Fibroblast of lung (primary cell): ENCODE results near the gene IGDCC3. TPM values are rescaled to one million over a fixed set of nuclear protein-coding genes. Genes with fewer than 3 reads are reported as not detected.

Source experiments
- DNase-seq, 2 donors: peaks; one replicate each; pipeline versions ENCODE4 v3.0.0 to v3.0.0-alpha.2; 2010; ENCODE audit warnings: low read depth in 2 of 2
- H2AFZ ChIP-seq: 2 replicates; pipeline ENCODE4 v1.5.1; 2012; ENCODE audit warnings: low read length, control low read depth, inconsistent platforms
- H3K27ac ChIP-seq: 2 replicates; pipeline ENCODE4 v1.5.1; 2011; ENCODE audit warnings: low read length, control low read depth; ENCODE audit not compliant: insufficient read depth
- H3K27me3 ChIP-seq: 2 replicates; pipeline ENCODE4 v1.5.1; 2011; ENCODE audit warnings: mild to moderate bottlenecking, low read length; ENCODE audit not compliant: control insufficient read depth, insufficient read depth
- H3K36me3 ChIP-seq: 2 replicates; pipeline ENCODE4 v1.5.1; 2011; ENCODE audit warnings: low read length; ENCODE audit not compliant: control insufficient read depth, insufficient read depth
- H3K4me1 ChIP-seq: 2 replicates; pipeline ENCODE4 v1.5.1; 2011; ENCODE audit warnings: low read length; ENCODE audit not compliant: control insufficient read depth, insufficient read depth; ENCODE audit errors: extremely low read depth
- H3K4me2 ChIP-seq: 2 replicates; pipeline ENCODE4 v1.5.1; 2011; ENCODE audit warnings: low read length, control low read depth; ENCODE audit not compliant: insufficient read depth; ENCODE audit errors: extremely low read depth
- H3K4me3 ChIP-seq, 4 experiments: fragments of 200-600 bp in 1 of 4; sonication (generic) in 1 of 4; replicated peaks in 1 of 4; 2 replicates each; pipeline ENCODE4 v1.5.1; 2011 to 2016; ENCODE audit warnings: low read length in 4 of 4, low read depth in 3 of 4, mild to moderate bottlenecking in 3 of 4, control low read depth in 2 of 4, inconsistent platforms in 1 of 4, mixed read lengths in 1 of 4; ENCODE audit not compliant: insufficient read depth in 1 of 4; ENCODE audit errors: control extremely low read depth in 1 of 4
- H3K79me2 ChIP-seq: 2 replicates; pipeline ENCODE4 v1.5.1; 2012; ENCODE audit warnings: mild to moderate bottlenecking, low read length, inconsistent platforms; ENCODE audit not compliant: control insufficient read depth, insufficient read depth
- H3K9ac ChIP-seq: 2 replicates; pipeline ENCODE4 v1.5.1; 2011; ENCODE audit warnings: mild to moderate bottlenecking, low read length, control low read depth; ENCODE audit not compliant: insufficient read depth
- H3K9me3 ChIP-seq: 2 replicates; pipeline ENCODE4 v1.5.1; 2012; ENCODE audit warnings: low read depth, low read length; ENCODE audit not compliant: control insufficient read depth, insufficient read depth
- H4K20me1 ChIP-seq: 2 replicates; pipeline ENCODE4 v1.5.1; 2011; ENCODE audit warnings: low read length; ENCODE audit not compliant: control insufficient read depth, insufficient read depth; ENCODE audit errors: extremely low read depth
- CTCF ChIP-seq, 2 donors: IDR thresholded peaks in 1 of 2; conservative IDR thresholded peaks in 1 of 2; 1 replicate in 1 of 2; 2 replicates in 1 of 2; pipeline ENCODE4 v1.5.1; 2011 to 2012; ENCODE audit warnings: low read length in 2 of 2, control low read depth in 1 of 2, inconsistent platforms in 1 of 2, low read depth in 1 of 2, mild to moderate bottlenecking in 1 of 2
- EZH2 ChIP-seq: IDR thresholded peaks from 2 replicates; pipeline ENCODE4 v1.5.1; 2012; ENCODE audit warnings: low read length, control low read depth, mild to moderate bottlenecking; ENCODE audit errors: missing control alignments
- polyA plus RNA-seq, 2 donors: library from polyadenylated mRNA; depleted of rRNA in 1 of 2; stranded (reverse) in 1 of 2; unstranded in 1 of 2; fragments of >200 nt; gene quantifications; 2 replicates each; pipeline ENCODE4 v1.2.1, GENCODE V29; 2011 to 2012; ENCODE audit warnings: missing spikeins in 1 of 2
- total RNA-seq: library from RNA; depleted of rRNA; stranded (reverse); fragments of >200 nt; gene quantifications from 2 replicates; pipeline ENCODE4 v1.2.1, GENCODE V29; 2014

Gene IGDCC3
- total and polyA plus RNA-seq, 2 donors (not counting 1 experiment from before 2014, with no cell fraction given), result 0.15 TPM; not detected in 1

- Histone ChIP-seq H3K27me3 (peaks cover 32% of the 10 kb centered on the region), H3K27ac (no peak overlapping the region), H3K4me3 (no peak overlapping the region), H3K9ac (no peak overlapping the region), H3K36me3 (no peaks in the 10 kb centered on the region), H3K4me1 (peaks cover 3% of the 10 kb centered on the region), H2AFZ (no peak overlapping the region), H4K20me1 (no peaks in the 10 kb centered on the region), H3K4me2 (no peak overlapping the region), H3K9me3 (no peaks in the 10 kb centered on the region), H3K79me2 (no peaks in the 10 kb centered on the region)
- TF ChIP-seq CTCF (conservative IDR thresholded peaks at IDR 0.05 in 1 of 2, IDR thresholded peaks at IDR 0.05 in 1 of 2; ENCODE audit: low read depth in 1 of 2, low read length in 2 of 2) (no peak), EZH2 (no peak)
- DNase-seq, result no peak
These were observed 3.8 kb upstream of the IGDCC3 start for GRCh38 chr15:65381445-65382145.

GRCh38 chr15:65379986-65380385 is 2.2 kb upstream of the IGDCC3 start:
- Histone ChIP-seq H3K79me2 (no peaks in the 10 kb centered on the region), H3K4me3 (no peak overlapping the region), H3K9ac (no peak overlapping the region), H3K36me3 (no peaks in the 10 kb centered on the region), H3K27ac (no peak overlapping the region), H3K4me1 (no peaks in the 10 kb centered on the region), H2AFZ (no peak overlapping the region), H3K4me2 (no peak overlapping the region), H3K27me3 (peaks cover 43% of the 10 kb centered on the region), H4K20me1 (no peaks in the 10 kb centered on the region), H3K9me3 (no peaks in the 10 kb centered on the region)
- TF ChIP-seq EZH2 (no peak), CTCF (conservative IDR thresholded peaks at IDR 0.05 in 1 of 2, IDR thresholded peaks at IDR 0.05 in 1 of 2; ENCODE audit: low read depth in 1 of 2, low read length in 2 of 2) (no peak)
- no peak for DNase-seq

GRCh38 chr15:65377105-65377975 is 462 bp downstream of the IGDCC3 start:
- H3K27me3 ChIP-seq, result peaks cover 37% of the 10 kb centered on the region
- TF ChIP-seq EZH2, result peak; percentile 89
- no peak for TF ChIP-seq CTCF (conservative IDR thresholded peaks at IDR 0.05 in 1 of 2, IDR thresholded peaks at IDR 0.05 in 1 of 2; ENCODE audit: low read depth in 1 of 2, low read length in 2 of 2)

More at GRCh38 chr15:65377105-65377975, 462 bp downstream of the IGDCC3 start:
- peak overlapping the region; percentile 79 for H3K4me2 ChIP-seq
- H3K4me3 ChIP-seq, result peak overlapping the region in 3 of 4 experiments; percentile 8 to 52 (median 43)
- peak overlapping the region; percentile 16 for H2AFZ ChIP-seq
- peak; percentile 21 to 48 for DNase-seq
- no peak overlapping the region for H3K27ac ChIP-seq
- H3K4me1 ChIP-seq, result no peaks in the 10 kb centered on the region
- no peak overlapping the region for H3K9ac ChIP-seq
- H3K9me3 ChIP-seq, result no peaks in the 10 kb centered on the region
- no peaks in the 10 kb centered on the region for H4K20me1 ChIP-seq
- H3K79me2 ChIP-seq, result no peaks in the 10 kb centered on the region
- no peaks in the 10 kb centered on the region for H3K36me3 ChIP-seq
